H9 (cell line): ENCODE measurements around the gene ID4. TPM values are rescaled to one million over a fixed set of nuclear protein-coding genes. Genes with fewer than 3 reads are reported as not detected.

ENCODE experiments used
- DNase-seq: peaks from one replicate; pipeline ENCODE4 v3.0.0-alpha.2; 2017
- H2AFZ ChIP-seq: one replicate; pipeline ENCODE4 v1.6.1; 2013; ENCODE audit warnings: mild to moderate bottlenecking, low read length, control low read depth, moderate library complexity
- H2AK5ac ChIP-seq: 2 replicates; pipeline ENCODE4 v1.6.1; 2013; ENCODE audit warnings: low read length, control low read depth, mixed read lengths; ENCODE audit not compliant: insufficient read length
- H2BK120ac ChIP-seq: one replicate; pipeline ENCODE4 v1.6.1; 2013; ENCODE audit warnings: low read depth, mild to moderate bottlenecking, low read length, control low read depth, inconsistent platforms; ENCODE audit not compliant: poor library complexity, severe bottlenecking
- H2BK12ac ChIP-seq: 2 replicates; pipeline ENCODE4 v1.6.1; 2013; ENCODE audit warnings: low read length, control low read depth, mixed read lengths, low read depth; ENCODE audit not compliant: insufficient read length
- H2BK15ac ChIP-seq: 2 replicates; pipeline ENCODE4 v1.6.1; 2013; ENCODE audit warnings: low read depth, low read length, control low read depth
- H2BK20ac ChIP-seq: one replicate; pipeline ENCODE4 v1.6.1; 2013; ENCODE audit warnings: low read depth, mild to moderate bottlenecking, low read length, control low read depth, inconsistent platforms; ENCODE audit not compliant: poor library complexity, severe bottlenecking
- H2BK5ac ChIP-seq: 2 replicates; pipeline ENCODE4 v1.6.1; 2013; ENCODE audit warnings: low read length, control low read depth, mixed read lengths; ENCODE audit not compliant: insufficient read length
- H3K14ac ChIP-seq: 2 replicates; pipeline ENCODE4 v1.6.1; 2013; ENCODE audit warnings: low read length, control low read depth; ENCODE audit not compliant: insufficient read depth
- H3K18ac ChIP-seq: 2 replicates; pipeline ENCODE4 v1.6.1; 2013; ENCODE audit warnings: low read depth, mild to moderate bottlenecking, mixed read lengths, low read length, control low read depth; ENCODE audit not compliant: insufficient read length
- H3K23ac ChIP-seq: 2 replicates; pipeline ENCODE4 v1.6.1; 2013; ENCODE audit warnings: low read length, control low read depth, mixed read lengths, low read depth; ENCODE audit not compliant: insufficient read length
- H3K23me2 ChIP-seq: 2 replicates; pipeline ENCODE4 v1.6.1; 2013; ENCODE audit warnings: low read depth, mild to moderate bottlenecking, mixed read lengths, low read length, control low read depth; ENCODE audit not compliant: insufficient read length, poor library complexity, severe bottlenecking
- H3K27ac ChIP-seq: 2 replicates; pipeline ENCODE4 v1.5.1; 2013; ENCODE audit warnings: low read length, control low read depth, mixed read lengths, low read depth; ENCODE audit not compliant: insufficient read length
- H3K27me3 ChIP-seq: 2 replicates; pipeline ENCODE4 v1.6.1; 2013; ENCODE audit warnings: low read length, control low read depth, inconsistent platforms; ENCODE audit not compliant: insufficient read depth
- H3K4ac ChIP-seq: 2 replicates; pipeline ENCODE4 v1.6.1; 2013; ENCODE audit warnings: low read depth, mild to moderate bottlenecking, control low read depth, inconsistent platforms, low read length, moderate library complexity
- H3K4me1 ChIP-seq: 2 replicates; pipeline ENCODE4 v1.6.1; 2013; ENCODE audit warnings: low read length, control low read depth, inconsistent platforms; ENCODE audit not compliant: insufficient read depth
- H3K4me2 ChIP-seq: 2 replicates; pipeline ENCODE4 v1.6.1; 2013; ENCODE audit warnings: low read length, control low read depth, mixed read lengths; ENCODE audit not compliant: insufficient read length, insufficient read depth
- H3K56ac ChIP-seq: 2 replicates; pipeline ENCODE4 v1.6.1; 2013; ENCODE audit warnings: low read depth, mild to moderate bottlenecking, mixed read lengths, low read length, control low read depth; ENCODE audit not compliant: insufficient read length
- H3K79me1 ChIP-seq: 2 replicates; pipeline ENCODE4 v1.6.1; 2013; ENCODE audit warnings: low read depth, mild to moderate bottlenecking, moderate library complexity, low read length, control low read depth, inconsistent platforms; ENCODE audit not compliant: insufficient read depth, poor library complexity, severe bottlenecking
- H3K79me2 ChIP-seq: 2 replicates; pipeline ENCODE4 v1.6.1; 2013; ENCODE audit warnings: low read length, control low read depth, inconsistent platforms; ENCODE audit not compliant: insufficient read depth
- H3K9ac ChIP-seq: 2 replicates; pipeline ENCODE4 v1.6.1; 2013; ENCODE audit warnings: low read length, control low read depth, mixed read lengths; ENCODE audit not compliant: insufficient read length; ENCODE audit errors: extremely low read depth
- H3K9me3 ChIP-seq: one replicate; pipeline ENCODE4 v1.6.1; 2013; ENCODE audit warnings: low read depth, low read length, inconsistent platforms; ENCODE audit not compliant: control insufficient read depth
- H3T11ph ChIP-seq: one replicate; pipeline ENCODE4 v1.6.1; 2013; ENCODE audit warnings: mild to moderate bottlenecking, low read length, control low read depth, inconsistent platforms
- H4K20me1 ChIP-seq: one replicate; pipeline ENCODE4 v1.6.1; 2013; ENCODE audit not compliant: control insufficient read depth, insufficient read length, insufficient read depth
- H4K5ac ChIP-seq: 2 replicates; pipeline ENCODE4 v1.6.1; 2013; ENCODE audit warnings: low read depth, mild to moderate bottlenecking, mixed read lengths, low read length, control low read depth; ENCODE audit not compliant: insufficient read length
- H4K8ac ChIP-seq: replicated peaks from 2 replicates; pipeline ENCODE4 v1.6.1; 2013; ENCODE audit warnings: low read length, control low read depth, mixed read lengths, low read depth; ENCODE audit not compliant: insufficient read length
- H4K91ac ChIP-seq: 2 replicates; pipeline ENCODE4 v1.6.1; 2013; ENCODE audit warnings: low read depth, mild to moderate bottlenecking, moderate library complexity, mixed read lengths, low read length, control low read depth; ENCODE audit not compliant: insufficient read length
- H3K27ac Mint-ChIP-seq, 3 experiments: 2 replicates in 2 of 3; 3 replicates in 1 of 3; pipeline ENCODE4 v1.8.0; 2020 to 2021; ENCODE audit warnings: mixed read lengths in 3 of 3, mild to moderate bottlenecking in 1 of 3, moderate library complexity in 1 of 3
- H3K27me3 Mint-ChIP-seq: 2 replicates; pipeline ENCODE4 v1.8.0; 2021; ENCODE audit warnings: low read depth, mild to moderate bottlenecking, moderate library complexity, mixed read lengths
- H3K36me3 Mint-ChIP-seq, 3 experiments: 2 replicates in 2 of 3; 3 replicates in 1 of 3; pipeline ENCODE4 v1.8.0; 2020 to 2021; ENCODE audit warnings: low read depth in 3 of 3, mixed read lengths in 3 of 3; ENCODE audit not compliant: insufficient read depth in 1 of 3
- H3K4me1 Mint-ChIP-seq, 2 experiments: 2 replicates each; pipeline ENCODE4 v1.8.0; 2020; ENCODE audit warnings: mixed read lengths in 2 of 2
- H3K4me3 Mint-ChIP-seq, 2 experiments: 2 replicates in 1 of 2; 3 replicates in 1 of 2; pipeline ENCODE4 v1.8.0; 2020 to 2021; ENCODE audit warnings: mild to moderate bottlenecking in 2 of 2, mixed read lengths in 2 of 2, moderate library complexity in 1 of 2
- H3K9me3 Mint-ChIP-seq, 2 experiments: 2 replicates in 1 of 2; 3 replicates in 1 of 2; pipeline ENCODE4 v1.8.0; 2020; ENCODE audit warnings: mild to moderate bottlenecking in 2 of 2, mixed read lengths in 2 of 2, moderate library complexity in 1 of 2
- WGBS: extraction: QIAGEN DNeasy Blood & Tissue Kit; methylation state at CpG from one replicate; pipeline ENCODE4 v1.1.7; 2013; ENCODE audit warnings: missing lambda C conversion rate, low lambda C conversion rate, mixed read lengths; ENCODE audit not compliant: insufficient read length; ENCODE audit errors: extremely low coverage; 5-methylcytosine and 5-hydroxymethylcytosine counted together
- total RNA-seq: library from RNA; stranded (reverse); gene quantifications from 2 replicates; pipeline ENCODE4 v1.2.1, GENCODE V29; 2021
- TF ChIP-seq, protein P1 (sequence below): fragments of 200-600 bp; sonication (generic); conservative IDR thresholded peaks from 3 replicates; pipeline ENCODE4 v1.8.0; 2021; ENCODE audit warnings: antibody characterized with exemption, mild to moderate bottlenecking

ID4 gene
- total RNA-seq, 1 experiment from 2014 or later, result 14.0 TPM

DNA sequence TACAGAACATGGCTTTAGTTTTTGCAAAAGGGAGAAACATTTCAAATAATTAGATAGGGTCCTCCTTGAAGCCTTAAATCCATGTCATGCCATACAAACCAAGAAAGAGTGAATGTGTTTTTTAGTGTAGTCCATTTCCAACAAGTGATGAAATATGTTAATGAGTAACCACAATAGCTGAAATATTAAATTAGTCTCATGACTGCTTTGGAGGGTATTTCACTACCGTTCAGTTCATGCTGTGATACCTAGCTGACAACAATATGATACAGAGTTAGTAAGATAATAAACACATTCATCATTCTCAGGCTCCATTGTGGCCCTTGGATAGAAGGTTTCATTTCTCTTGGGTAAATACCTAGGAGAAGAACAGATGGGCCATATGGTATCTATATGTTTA is 5.8 kb upstream of the ID4 start:
- Mint-ChIP-seq H3K27ac (no peak overlapping the region), H3K36me3 (no peaks in the 10 kb centered on the region), H3K4me1 (peaks cover 7 to 11% of the 10 kb centered on the region in 2 experiments), H3K27me3 (peaks cover 21% of the 10 kb centered on the region), H3K4me3 (no peak overlapping the region), H3K9me3 (peaks cover 0 to 4% of the 10 kb centered on the region in 2 experiments; a peak in 2 of 5 replicates)
- Histone ChIP-seq H3K79me1 (no peaks in the 10 kb centered on the region), H4K20me1 (no peaks in the 10 kb centered on the region), H3K23me2 (no peaks in the 10 kb centered on the region), H3K79me2 (no peaks in the 10 kb centered on the region), H4K5ac (no peak overlapping the region), H3K27me3 (peaks cover 2% of the 10 kb centered on the region; the same call in 1 of the 2 replicates), H3T11ph (no peak overlapping the region), H4K8ac (no peak overlapping the region), H3K14ac (no peak overlapping the region), H3K4me2 (no peak overlapping the region), H3K56ac (no peak overlapping the region), H3K9me3 (no peaks in the 10 kb centered on the region), H2AFZ (no peak overlapping the region), H3K9ac (no peak overlapping the region), H3K23ac (no peak overlapping the region), H3K4me1 (no peaks in the 10 kb centered on the region), H3K4ac (no peak overlapping the region), H2BK5ac (no peak overlapping the region), H2AK5ac (no peak overlapping the region), H2BK12ac (no peak overlapping the region), H2BK120ac (no peak overlapping the region), H2BK15ac (no peak overlapping the region), H3K18ac (no peak overlapping the region), H3K27ac (no peak overlapping the region), H4K91ac (no peak overlapping the region), H2BK20ac (no peak overlapping the region)
- no CpG with 5 or more reads among the region's 1 CpG for WGBS
- no peak for DNase-seq
- TF ChIP-seq, protein P1, sequence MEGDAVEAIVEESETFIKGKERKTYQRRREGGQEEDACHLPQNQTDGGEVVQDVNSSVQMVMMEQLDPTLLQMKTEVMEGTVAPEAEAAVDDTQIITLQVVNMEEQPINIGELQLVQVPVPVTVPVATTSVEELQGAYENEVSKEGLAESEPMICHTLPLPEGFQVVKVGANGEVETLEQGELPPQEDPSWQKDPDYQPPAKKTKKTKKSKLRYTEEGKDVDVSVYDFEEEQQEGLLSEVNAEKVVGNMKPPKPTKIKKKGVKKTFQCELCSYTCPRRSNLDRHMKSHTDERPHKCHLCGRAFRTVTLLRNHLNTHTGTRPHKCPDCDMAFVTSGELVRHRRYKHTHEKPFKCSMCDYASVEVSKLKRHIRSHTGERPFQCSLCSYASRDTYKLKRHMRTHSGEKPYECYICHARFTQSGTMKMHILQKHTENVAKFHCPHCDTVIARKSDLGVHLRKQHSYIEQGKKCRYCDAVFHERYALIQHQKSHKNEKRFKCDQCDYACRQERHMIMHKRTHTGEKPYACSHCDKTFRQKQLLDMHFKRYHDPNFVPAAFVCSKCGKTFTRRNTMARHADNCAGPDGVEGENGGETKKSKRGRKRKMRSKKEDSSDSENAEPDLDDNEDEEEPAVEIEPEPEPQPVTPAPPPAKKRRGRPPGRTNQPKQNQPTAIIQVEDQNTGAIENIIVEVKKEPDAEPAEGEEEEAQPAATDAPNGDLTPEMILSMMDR, result no peak
